Neuronal stem cell (in vitro differentiated cells): ENCODE measurements around the gene MRC1.

Source experiments
- DNase-seq: peaks from one replicate; pipeline ENCODE4 v3.0.0-alpha.2; 2013; ENCODE audit warnings: low spot score
- H2AFZ ChIP-seq: one replicate; pipeline ENCODE4 v1.6.1; 2013; ENCODE audit warnings: mild to moderate bottlenecking, low read length, inconsistent platforms
- H2AK5ac ChIP-seq: 2 replicates; pipeline ENCODE4 v1.6.1; 2013; ENCODE audit warnings: low read depth, mild to moderate bottlenecking, inconsistent platforms, low read length, moderate library complexity, mixed read lengths
- H2BK120ac ChIP-seq: 2 replicates; pipeline ENCODE4 v1.6.1; 2013; ENCODE audit warnings: low read depth, mild to moderate bottlenecking, inconsistent platforms, low read length, moderate library complexity, mixed read lengths
- H2BK12ac ChIP-seq: one replicate; pipeline ENCODE4 v1.6.1; 2013; ENCODE audit warnings: low read length, inconsistent platforms
- H2BK15ac ChIP-seq: 2 replicates; pipeline ENCODE4 v1.6.1; 2013; ENCODE audit warnings: mild to moderate bottlenecking, low read length, inconsistent platforms, mixed read lengths
- H2BK5ac ChIP-seq: one replicate; pipeline ENCODE4 v1.6.1; 2013; ENCODE audit warnings: inconsistent platforms, mild to moderate bottlenecking, low read length, moderate library complexity
- H3K14ac ChIP-seq: one replicate; pipeline ENCODE4 v1.6.1; 2013; ENCODE audit warnings: low read length, inconsistent platforms
- H3K18ac ChIP-seq: 2 replicates; pipeline ENCODE4 v1.6.1; 2013; ENCODE audit warnings: low read length, inconsistent platforms
- H3K23ac ChIP-seq: 2 replicates; pipeline ENCODE4 v1.6.1; 2013; ENCODE audit warnings: low read depth, mild to moderate bottlenecking, mixed read lengths, low read length, inconsistent platforms; ENCODE audit not compliant: poor library complexity
- H3K27ac ChIP-seq: replicated peaks from 3 replicates; pipeline ENCODE4 v1.5.1; 2013; ENCODE audit warnings: low read length, inconsistent platforms
- H3K27me3 ChIP-seq, 3 experiments: 2 replicates each; pipeline ENCODE4 v1.6.1; 2013; ENCODE audit warnings: low read length in 3 of 3, mild to moderate bottlenecking in 2 of 3, inconsistent platforms in 1 of 3, low read depth in 1 of 3, mixed read lengths in 1 of 3, moderate library complexity in 1 of 3; ENCODE audit not compliant: control insufficient read depth in 3 of 3, insufficient read depth in 3 of 3
- H3K36me3 ChIP-seq, 2 donors: replicated peaks in 1 of 2; 2 replicates each; pipeline ENCODE4 v1.6.1; 2013; ENCODE audit warnings: low read length in 2 of 2; ENCODE audit not compliant: control insufficient read depth in 2 of 2, insufficient read depth in 2 of 2
- H3K4ac ChIP-seq: 2 replicates; pipeline ENCODE4 v1.6.1; 2013; ENCODE audit warnings: inconsistent platforms, mild to moderate bottlenecking, low read length, moderate library complexity
- H3K4me1 ChIP-seq, 2 donors: 1 replicate in 1 of 2; 2 replicates in 1 of 2; pipeline ENCODE4 v1.6.1; 2013; ENCODE audit warnings: low read length in 2 of 2, low read depth in 1 of 2; ENCODE audit not compliant: control insufficient read depth in 2 of 2, insufficient read depth in 1 of 2
- H3K4me2 ChIP-seq: one replicate; pipeline ENCODE4 v1.6.1; 2013; ENCODE audit warnings: mild to moderate bottlenecking, low read length, inconsistent platforms; ENCODE audit not compliant: insufficient read depth, poor library complexity, severe bottlenecking
- H3K4me3 ChIP-seq, 2 donors: 2 replicates each; pipeline ENCODE4 v1.5.1; 2013; ENCODE audit warnings: low read length in 2 of 2, mild to moderate bottlenecking in 2 of 2, inconsistent platforms in 1 of 2, moderate library complexity in 1 of 2
- H3K79me1 ChIP-seq: one replicate; pipeline ENCODE4 v1.6.1; 2013; ENCODE audit warnings: low read depth, mild to moderate bottlenecking, inconsistent platforms, low read length, moderate library complexity
- H3K9ac ChIP-seq: one replicate; pipeline ENCODE4 v1.6.1; 2013; ENCODE audit warnings: mild to moderate bottlenecking, low read depth, low read length, inconsistent platforms; ENCODE audit not compliant: poor library complexity
- H3K9me3 ChIP-seq, 2 donors: replicated peaks in 1 of 2; 2 replicates each; pipeline versions ENCODE3 to v1.6.1; 2013; ENCODE audit warnings: low read length in 2 of 2, mild to moderate bottlenecking in 2 of 2, inconsistent platforms in 1 of 2, low read depth in 1 of 2, mixed read lengths in 1 of 2, moderate library complexity in 1 of 2; ENCODE audit not compliant: control insufficient read depth in 2 of 2, insufficient read depth in 1 of 2
- H4K8ac ChIP-seq: one replicate; pipeline ENCODE4 v1.6.1; 2013; ENCODE audit warnings: low read depth, mild to moderate bottlenecking, inconsistent platforms, low read length, moderate library complexity
- H4K91ac ChIP-seq: one replicate; pipeline ENCODE4 v1.6.1; 2013; ENCODE audit warnings: low read length, low read depth, mild to moderate bottlenecking, inconsistent platforms; ENCODE audit not compliant: poor library complexity
- WGBS, 2 donors: extraction: QIAGEN DNeasy Blood & Tissue Kit; methylation state at CpG; one replicate each; pipeline ENCODE4 v1.1.7; 2013; ENCODE audit warnings: missing lambda C conversion rate in 2 of 2, mixed read lengths in 1 of 2; ENCODE audit not compliant: insufficient read length in 2 of 2, insufficient replicate concordance in 1 of 2; ENCODE audit errors: extremely low coverage in 2 of 2; 5-methylcytosine and 5-hydroxymethylcytosine counted together

MRC1 gene

DNA sequence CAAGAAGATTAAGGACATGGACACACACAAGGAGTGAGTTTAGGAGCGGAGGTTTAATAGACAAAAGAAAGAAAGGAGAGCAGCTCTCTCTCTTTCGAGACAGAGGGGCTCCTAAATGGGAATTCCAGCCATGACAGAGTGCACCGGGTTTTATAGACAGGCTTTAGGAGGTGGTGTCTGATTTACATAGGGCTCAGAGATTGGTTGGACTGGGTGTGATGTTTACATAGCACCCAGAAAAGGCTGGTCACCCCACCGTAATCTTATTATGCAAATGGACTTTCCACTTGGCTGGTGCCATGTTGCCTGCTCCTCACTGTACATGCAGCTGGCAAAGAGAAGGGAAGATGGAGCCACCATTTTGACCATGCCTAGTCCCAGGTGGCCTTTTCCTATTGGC, 28.4 kb upstream of the MRC1 start:
- Histone ChIP-seq H3K18ac (no peak overlapping the region), H2BK5ac (no peak overlapping the region), H2BK120ac (no peak overlapping the region), H2AK5ac (no peak overlapping the region), H2BK12ac (no peak overlapping the region), H3K4me3 (no peak overlapping the region), H4K8ac (no peak overlapping the region), H3K27me3 (peaks cover 0 to 3% (median 0%) of the 10 kb centered on the region in 3 experiments), H3K9me3 (no peaks in the 10 kb centered on the region), H3K9ac (peak overlapping the region; percentile 6), H2BK15ac (no peak overlapping the region), H3K36me3 (no peaks in the 10 kb centered on the region), H3K23ac (no peak overlapping the region), H3K14ac (no peak overlapping the region), H3K4ac (no peak overlapping the region), H3K79me1 (no peaks in the 10 kb centered on the region), H2AFZ (no peak overlapping the region), H3K27ac (no peak overlapping the region), H4K91ac (no peak overlapping the region), H3K4me2 (no peak overlapping the region), H3K4me1 (no peaks in the 10 kb centered on the region)
- no peak for DNase-seq
- no CpG with 5 or more reads among the region's 4 CpGs for WGBS, 2 donors

DNA sequence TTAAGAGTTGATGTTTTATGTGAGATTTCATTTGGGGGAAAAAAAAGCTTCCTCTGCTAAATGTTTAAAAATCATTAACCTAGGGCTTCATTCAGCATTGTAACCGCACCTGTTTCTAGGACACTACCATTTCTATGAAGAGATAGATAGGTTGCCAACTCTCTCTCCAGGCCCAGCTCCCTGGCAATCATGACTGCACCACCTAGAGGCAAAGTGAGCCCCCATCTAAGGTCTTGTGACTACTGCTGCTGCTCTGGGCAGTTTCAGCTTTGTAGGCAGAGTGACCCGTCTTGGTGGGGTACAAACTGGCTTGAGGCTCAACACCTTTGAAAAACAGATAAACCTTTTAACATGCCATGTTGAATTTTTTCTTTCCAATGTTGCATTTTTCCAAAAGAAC, 27.3 kb upstream of the MRC1 start:
- H3K27me3 ChIP-seq: peaks cover 0 to 3% (median 0%) of the 10 kb centered on the region in 3 experiments
- H2AFZ ChIP-seq: no peak overlapping the region
- DNase-seq: no peak
- H3K23ac ChIP-seq: no peak overlapping the region
- H3K9ac ChIP-seq: no peak overlapping the region
- H4K8ac ChIP-seq: no peak overlapping the region
- H3K14ac ChIP-seq: no peak overlapping the region
- H3K27ac ChIP-seq: no peak overlapping the region
- H3K18ac ChIP-seq: no peak overlapping the region
- H3K4ac ChIP-seq: no peak overlapping the region
- no peak overlapping the region for H2BK15ac ChIP-seq
- H3K4me1 ChIP-seq: no peaks in the 10 kb centered on the region
- no peak overlapping the region for H3K4me2 ChIP-seq
- no peak overlapping the region for H2AK5ac ChIP-seq
- H2BK12ac ChIP-seq: no peak overlapping the region
- H2BK120ac ChIP-seq: no peak overlapping the region
- no peaks in the 10 kb centered on the region for H3K79me1 ChIP-seq
- H3K36me3 ChIP-seq: no peaks in the 10 kb centered on the region
- H4K91ac ChIP-seq: no peak overlapping the region
- no peak overlapping the region for H2BK5ac ChIP-seq
- H3K4me3 ChIP-seq: no peak overlapping the region
- no CpG with 5 or more reads among the region's 2 CpGs for WGBS, 2 donors
- no peaks in the 10 kb centered on the region for H3K9me3 ChIP-seq

DNA sequence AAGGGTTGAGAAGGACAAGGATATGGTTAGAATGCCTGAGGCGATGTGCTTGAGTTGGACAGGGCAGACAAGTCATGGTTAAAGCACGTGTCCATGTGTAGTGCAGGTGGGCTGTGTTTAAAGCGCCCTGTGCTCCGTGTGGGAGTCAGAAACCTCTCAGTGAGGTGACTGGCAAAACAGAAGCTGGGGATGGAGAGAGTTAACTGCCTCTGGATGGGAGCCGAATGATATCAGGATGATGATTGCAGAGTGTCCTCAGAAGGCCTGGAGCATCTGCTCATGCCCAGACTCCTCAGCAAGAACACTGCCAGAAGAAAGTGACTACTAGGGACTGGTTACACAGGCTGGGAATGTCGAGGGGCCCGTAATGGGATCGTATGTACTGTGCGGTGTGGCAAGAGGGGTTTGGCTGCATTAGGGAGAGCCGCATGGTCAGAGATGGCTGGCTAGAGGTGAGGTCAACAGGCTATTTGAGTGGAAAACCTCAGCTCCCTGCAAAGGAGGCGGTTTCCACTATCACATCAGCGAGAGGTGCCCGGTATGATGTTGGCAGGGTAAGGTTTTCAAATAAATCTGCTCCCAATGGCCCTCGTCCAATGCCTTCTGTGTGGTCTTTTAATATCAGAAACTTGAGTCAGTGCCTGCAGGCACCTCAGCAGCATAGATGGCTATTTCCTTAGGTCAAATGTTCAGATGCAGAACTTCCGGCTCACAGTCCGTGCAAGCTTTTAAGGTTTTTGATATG, 26.1 kb upstream of the MRC1 start:
- H4K8ac ChIP-seq: no peak overlapping the region
- H3K4ac ChIP-seq: no peak overlapping the region
- H2BK5ac ChIP-seq: no peak overlapping the region
- no peaks in the 10 kb centered on the region for H3K36me3 ChIP-seq
- peaks cover 0 to 2% of the 10 kb centered on the region in 2 donors for H3K4me1 ChIP-seq
- H2AFZ ChIP-seq: no peak overlapping the region
- no peak overlapping the region for H3K18ac ChIP-seq
- H3K9ac ChIP-seq: no peak overlapping the region
- peaks cover 0 to 3% (median 0%) of the 10 kb centered on the region in 3 experiments for H3K27me3 ChIP-seq
- no peak for DNase-seq
- H3K4me2 ChIP-seq: no peak overlapping the region
- no peaks in the 10 kb centered on the region for H3K79me1 ChIP-seq
- H2BK12ac ChIP-seq: no peak overlapping the region
- no peak overlapping the region for H3K27ac ChIP-seq
- no peaks in the 10 kb centered on the region for H3K9me3 ChIP-seq
- whole genome bisulfite sequencing, 2 donors: no CpG with 5 or more reads among the region's 16 CpGs
- no peak overlapping the region for H2AK5ac ChIP-seq
- no peak overlapping the region for H3K14ac ChIP-seq
- no peak overlapping the region for H3K23ac ChIP-seq
- H2BK120ac ChIP-seq: no peak overlapping the region
- no peak overlapping the region for H4K91ac ChIP-seq
- H2BK15ac ChIP-seq: no peak overlapping the region
- H3K4me3 ChIP-seq: no peak overlapping the region

DNA sequence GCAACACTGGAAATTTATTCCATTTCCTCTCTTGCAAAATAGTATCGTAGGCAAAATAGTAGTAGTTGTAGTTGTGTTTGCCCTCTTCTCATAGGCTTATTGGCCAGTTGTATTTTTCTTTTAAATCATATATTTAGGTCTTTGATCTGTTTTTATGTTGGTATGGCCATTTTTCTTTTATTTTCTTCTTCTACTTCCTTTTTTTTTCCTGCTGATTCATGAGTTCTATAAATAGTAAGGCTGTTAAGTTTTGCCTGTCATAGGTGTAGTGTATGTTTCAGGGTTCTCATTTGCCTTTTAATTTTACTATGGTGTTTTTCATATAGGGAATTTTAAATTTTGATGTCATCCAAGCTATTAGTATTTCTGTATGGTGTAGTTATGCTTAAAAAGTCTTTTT, 25.4 kb upstream of the MRC1 start:
- no peak overlapping the region for H2AFZ ChIP-seq
- H3K14ac ChIP-seq: no peak overlapping the region
- H3K4ac ChIP-seq: no peak overlapping the region
- H2BK5ac ChIP-seq: no peak overlapping the region
- H3K9ac ChIP-seq: no peak overlapping the region
- H3K4me3 ChIP-seq: no peak overlapping the region
- H3K27me3 ChIP-seq: peaks cover 0 to 3% (median 0%) of the 10 kb centered on the region in 3 experiments
- WGBS, 2 donors: no CpG with 5 or more reads among the region's 1 CpG
- no peak overlapping the region for H2BK12ac ChIP-seq
- no peak overlapping the region for H3K27ac ChIP-seq
- H3K9me3 ChIP-seq: no peaks in the 10 kb centered on the region
- no peak for DNase-seq
- no peaks in the 10 kb centered on the region for H3K36me3 ChIP-seq
- H3K4me2 ChIP-seq: no peak overlapping the region
- no peak overlapping the region for H4K91ac ChIP-seq
- H2BK120ac ChIP-seq: no peak overlapping the region
- H3K18ac ChIP-seq: no peak overlapping the region
- no peaks in the 10 kb centered on the region for H3K79me1 ChIP-seq
- no peak overlapping the region for H4K8ac ChIP-seq
- peaks cover 0 to 2% of the 10 kb centered on the region in 2 donors for H3K4me1 ChIP-seq
- no peak overlapping the region for H2BK15ac ChIP-seq
- H3K23ac ChIP-seq: no peak overlapping the region
- H2AK5ac ChIP-seq: no peak overlapping the region
